Activated B cell treated with CpG ODN at 0.5 μM for 24 hours (primary cell): ENCODE results near the gene NHSL1. TPM values are rescaled to one million over a fixed set of nuclear protein-coding genes. Genes with fewer than 3 reads are reported as not detected.

Experiments
- ATAC-seq: fragments of 200-7000 bp; cut with Tn5 transposase; one replicate; pipeline ENCODE4 v1.10.0; 2021; ENCODE audit warnings: low read depth, mild to moderate bottlenecking, moderate library complexity
- CTCF ChIA-PET: fragments of 350-600 bp; sonication (Branson Sonifier 250); formaldehyde crosslinking; loops from one replicate; lab custom pipeline; 2021; ENCODE audit warnings: antibody characterized with exemption; lab: Charles Lee
- POLR2A ChIA-PET: fragments of 350-600 bp; sonication (Branson Sonifier 250); formaldehyde crosslinking; loops from one replicate; lab custom pipeline; 2021; ENCODE audit warnings: antibody characterized with exemption; lab: Charles Lee
- DNase-seq: peaks from one replicate; pipeline ENCODE4 v3.0.0; 2022
- H3K27ac Mint-ChIP-seq: one replicate; pipeline ENCODE4 v1.8.0; 2020; ENCODE audit warnings: mixed read lengths
- H3K27me3 Mint-ChIP-seq: one replicate; pipeline ENCODE4 v1.8.0; 2021; ENCODE audit warnings: mixed read lengths
- H3K36me3 Mint-ChIP-seq: one replicate; pipeline ENCODE4 v1.8.0; 2021; ENCODE audit warnings: low read depth, mixed read lengths
- H3K4me1 Mint-ChIP-seq: one replicate; pipeline ENCODE4 v1.8.0; 2021; ENCODE audit warnings: mixed read lengths
- H3K4me3 Mint-ChIP-seq: one replicate; pipeline ENCODE4 v1.8.0; 2020; ENCODE audit warnings: mild to moderate bottlenecking, mixed read lengths
- H3K9me3 Mint-ChIP-seq: one replicate; pipeline ENCODE4 v1.8.0; 2020; ENCODE audit warnings: mixed read lengths
- CTCF ChIP-seq: fragments of 200-600 bp; IDR thresholded peaks from one replicate; pipeline ENCODE4 v1.8.0; 2022; ENCODE audit warnings: antibody characterized with exemption, mild to moderate bottlenecking
- intact Hi-C: fragments of 100-400 bp; cut with micrococcal nuclease; formaldehyde crosslinking; loops from one replicate; pipeline ENCODE4 v1.15.1; 2024
- total RNA-seq: library from RNA; stranded (reverse); gene quantifications from 2 replicates; pipeline ENCODE4 v1.2.3, GENCODE V29; 2022

The NHSL1 gene
- total RNA-seq, 1 donor from 2014 or later, result 1.4 TPM

- no peak for TF ChIP-seq CTCF
- Mint-ChIP-seq H3K9me3 (no peaks in the 10 kb centered on the region), H3K36me3 (no peaks in the 10 kb centered on the region), H3K27me3 (peaks cover 13% of the 10 kb centered on the region), H3K27ac (no peak overlapping the region), H3K4me3 (no peak overlapping the region), H3K4me1 (no peaks in the 10 kb centered on the region)
- no peak for DNase-seq
- ChIA-PET CTCF (interaction anchor here (1.8 kb wide), 1 partner anchor 54 kb away, joined by 5 read pairs; no protein-coding TSS in a partner anchor), POLR2A (no interaction called here)
- ATAC-seq, result no peak
- intact Hi-C loops, result no loop called here
Measured at GRCh38 chr6:138482816-138483215, 16.5 kb downstream of the NHSL1 start.

- TF ChIP-seq CTCF, result no peak
- Mint-ChIP-seq H3K27ac (no peak overlapping the region), H3K4me3 (no peak overlapping the region), H3K9me3 (no peaks in the 10 kb centered on the region), H3K36me3 (no peaks in the 10 kb centered on the region), H3K27me3 (peaks cover 6% of the 10 kb centered on the region), H3K4me1 (no peaks in the 10 kb centered on the region)
- ChIA-PET POLR2A (no interaction called here), CTCF (no interaction called here)
- intact Hi-C loops, result no loop called here
- ATAC-seq (no peak), DNase-seq (no peak)
Measured at GRCh38 chr6:138480279-138480949, 18.9 kb downstream of the NHSL1 start.

DNA sequence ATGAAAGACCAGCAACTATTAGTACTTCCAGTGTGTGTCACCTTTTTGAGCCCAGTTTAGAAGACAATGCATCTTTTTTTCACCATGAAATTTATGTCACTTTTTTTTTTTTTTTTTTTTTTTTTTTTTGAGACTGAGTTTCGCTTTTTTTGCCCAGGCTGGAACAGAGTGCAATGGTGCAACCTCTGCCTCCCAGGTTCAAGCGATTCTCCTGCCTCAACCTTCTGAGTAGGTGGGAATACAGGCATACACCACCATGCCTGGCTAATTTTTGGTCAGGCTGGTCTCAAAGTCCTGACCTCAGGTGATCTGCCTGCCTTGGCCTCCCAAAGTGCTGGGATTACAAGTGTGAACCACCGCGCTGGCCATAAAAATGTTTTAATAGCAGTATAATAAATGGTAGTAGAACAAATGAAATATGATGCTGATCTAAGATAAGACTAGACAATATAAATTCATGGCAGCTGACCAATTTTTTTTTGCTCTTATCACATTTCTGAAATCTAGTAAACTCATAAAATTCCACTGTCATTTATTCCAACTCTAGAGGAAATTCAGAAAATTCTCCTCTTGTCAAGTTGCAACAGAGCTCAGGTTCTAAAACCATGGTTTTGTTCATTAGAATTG, 21.3 kb downstream of the NHSL1 start:
- Mint-ChIP-seq H3K9me3 (no peaks in the 10 kb centered on the region), H3K4me1 (no peaks in the 10 kb centered on the region), H3K27me3 (peaks cover 1% of the 10 kb centered on the region), H3K36me3 (no peaks in the 10 kb centered on the region), H3K27ac (no peak overlapping the region), H3K4me3 (no peak overlapping the region)
- no peak for DNase-seq
- TF ChIP-seq CTCF, result no peak
- no peak for ATAC-seq
- ChIA-PET CTCF (no interaction called here), POLR2A (no interaction called here)
- intact Hi-C loops, result no loop called here

DNA sequence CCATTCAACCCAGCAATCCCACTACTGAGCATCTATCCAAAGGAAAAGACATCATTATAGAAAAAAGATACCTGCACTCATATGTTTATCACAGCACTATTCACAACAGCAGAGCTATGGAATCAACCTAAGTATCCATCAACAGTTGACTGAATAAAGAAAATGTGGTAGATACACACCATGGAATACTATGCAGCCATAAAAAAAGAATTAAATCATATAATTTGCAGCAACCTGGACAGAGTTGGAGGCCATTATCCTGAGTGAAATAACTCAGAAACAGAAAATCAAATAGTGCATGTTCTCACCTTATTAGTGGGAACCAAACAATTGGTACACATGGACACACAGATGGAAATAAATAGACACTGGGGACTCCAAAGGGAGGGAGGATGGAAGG, 23.2 kb downstream of the NHSL1 start:
- POLR2A ChIA-PET, result no interaction called here
- intact Hi-C loops, result no loop called here

More for the DNA sequence above, 23.2 kb downstream of the NHSL1 start:
- no peak for TF ChIP-seq CTCF
- Mint-ChIP-seq H3K4me1 (no peaks in the 10 kb centered on the region), H3K4me3 (no peak overlapping the region), H3K36me3 (no peaks in the 10 kb centered on the region), H3K9me3 (no peaks in the 10 kb centered on the region), H3K27ac (no peak overlapping the region), H3K27me3 (peaks cover 1% of the 10 kb centered on the region)
- no peak for DNase-seq
- CTCF ChIA-PET, result no interaction called here
- ATAC-seq, result no peak
